ENCODE results near the gene NTSR1.

DNA sequence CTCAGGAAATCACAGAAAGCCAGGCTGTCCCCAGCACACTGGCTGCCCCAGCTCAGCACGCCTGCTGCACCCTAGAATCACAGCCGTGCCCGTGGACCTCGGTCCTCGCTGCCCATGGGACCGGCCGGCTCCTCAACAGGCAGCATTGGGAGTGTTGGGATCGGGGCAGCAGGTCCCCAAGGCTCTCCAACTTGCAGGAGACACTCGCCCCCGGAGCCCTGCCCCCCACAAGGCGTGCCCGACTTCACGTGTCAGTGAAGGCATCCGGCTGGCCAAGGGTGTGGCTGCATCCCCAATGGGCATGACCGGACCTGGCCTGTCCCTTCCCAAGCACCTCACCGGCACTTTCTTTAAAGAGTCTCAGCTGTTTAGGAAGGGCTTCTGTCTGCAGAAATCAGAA is 3.0 kb upstream of the NTSR1 start:
- TF ChIP-seq, protein P1, sequence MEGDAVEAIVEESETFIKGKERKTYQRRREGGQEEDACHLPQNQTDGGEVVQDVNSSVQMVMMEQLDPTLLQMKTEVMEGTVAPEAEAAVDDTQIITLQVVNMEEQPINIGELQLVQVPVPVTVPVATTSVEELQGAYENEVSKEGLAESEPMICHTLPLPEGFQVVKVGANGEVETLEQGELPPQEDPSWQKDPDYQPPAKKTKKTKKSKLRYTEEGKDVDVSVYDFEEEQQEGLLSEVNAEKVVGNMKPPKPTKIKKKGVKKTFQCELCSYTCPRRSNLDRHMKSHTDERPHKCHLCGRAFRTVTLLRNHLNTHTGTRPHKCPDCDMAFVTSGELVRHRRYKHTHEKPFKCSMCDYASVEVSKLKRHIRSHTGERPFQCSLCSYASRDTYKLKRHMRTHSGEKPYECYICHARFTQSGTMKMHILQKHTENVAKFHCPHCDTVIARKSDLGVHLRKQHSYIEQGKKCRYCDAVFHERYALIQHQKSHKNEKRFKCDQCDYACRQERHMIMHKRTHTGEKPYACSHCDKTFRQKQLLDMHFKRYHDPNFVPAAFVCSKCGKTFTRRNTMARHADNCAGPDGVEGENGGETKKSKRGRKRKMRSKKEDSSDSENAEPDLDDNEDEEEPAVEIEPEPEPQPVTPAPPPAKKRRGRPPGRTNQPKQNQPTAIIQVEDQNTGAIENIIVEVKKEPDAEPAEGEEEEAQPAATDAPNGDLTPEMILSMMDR (IDR thresholded peaks at IDR 0.05) = no peak
- no peak for TF ChIP-seq POLR2A (IDR thresholded peaks at IDR 0.05)

Measured in right lobe of liver (tissue), 4 donors.